ENCODE measurements around the gene ERN1.
"Not testable (repeated sequence)": the region's sequence is repeated elsewhere in the genome, so short reads cannot be mapped to it uniquely, and the experiment has no call there.

ERN1 gene

GRCh38 chr17:64022611-64023063 lies 107.3 kb downstream of the ERN1 start:
- FAIRE-seq, result no peak

- no peak for FAIRE-seq
Observed at GRCh38 chr17:64020056-64020766, 109.7 kb downstream of the ERN1 start, which contains the start of gene ICAM2. Gene ICAM2 (minus strand): TSS chr17:64020633. CDS start chr17:64006691, 13,942 bp downstream.

- not testable (repeated sequence) for FAIRE-seq
Observed at GRCh38 chr17:64019551-64019961, 110.4 kb downstream of the ERN1 start.

DNA sequence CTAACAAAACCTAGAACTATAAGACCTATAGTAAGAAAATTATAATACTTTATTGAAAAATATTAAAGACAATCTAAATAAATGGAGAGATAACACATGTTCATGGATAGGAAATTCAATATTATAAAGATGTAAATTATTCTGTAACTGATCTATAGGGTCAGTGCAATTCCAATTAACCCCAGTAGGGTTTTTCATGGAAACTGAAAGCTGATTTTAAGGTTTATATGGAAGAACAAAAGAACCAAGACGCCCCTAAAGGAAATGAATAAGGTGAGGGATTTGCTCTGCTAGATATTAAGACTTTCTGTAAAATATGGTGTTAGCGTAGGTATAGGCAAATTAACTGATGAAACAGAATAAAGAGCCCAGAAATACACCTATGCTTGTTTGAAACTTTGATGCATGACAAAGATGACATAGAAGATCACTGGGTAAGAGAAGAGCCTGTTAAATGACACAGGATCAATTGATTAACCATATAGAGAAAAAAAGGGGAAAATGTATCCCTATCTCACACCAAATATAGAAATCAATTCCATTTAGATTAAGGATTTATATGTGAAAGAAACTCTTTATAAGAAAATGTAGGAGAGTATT lies 112.5 kb downstream of the ERN1 start:
- no peak for FAIRE-seq

GRCh38 chr17:64016974-64017373 lies 113.0 kb downstream of the ERN1 start:
- FAIRE-seq, result no peak

DNA sequence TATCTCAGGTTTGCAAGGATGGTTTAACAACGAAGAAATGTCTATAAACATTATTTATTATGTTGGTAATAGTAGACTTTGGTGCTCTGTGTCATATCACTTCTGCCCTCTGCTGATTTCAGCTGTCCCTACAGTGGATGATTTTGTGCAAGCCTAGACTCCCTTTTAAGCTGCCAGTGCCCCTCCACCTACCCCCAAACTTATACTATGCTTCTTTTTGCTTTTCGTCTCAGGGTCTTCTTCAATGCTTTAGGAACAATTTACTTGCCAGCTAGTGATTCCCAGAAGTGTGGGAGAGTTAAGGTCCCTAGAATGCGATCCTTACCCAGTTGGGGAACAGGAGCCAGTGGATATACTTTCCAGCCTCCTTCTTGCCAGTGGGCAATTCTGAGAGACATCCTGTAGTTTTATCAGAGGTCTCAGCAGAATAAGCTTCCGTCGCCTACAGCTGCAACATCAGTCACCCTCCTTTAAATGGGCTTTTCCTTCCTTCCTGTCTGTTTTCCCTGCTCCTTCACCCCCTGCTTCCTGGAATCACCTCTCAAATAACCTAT lies 113.6 kb downstream of the ERN1 start:
- FAIRE-seq, result no peak

GRCh38 chr17:64015447-64015846 lies 114.5 kb downstream of the ERN1 start:
- FAIRE-seq, result no peak

- no peak for FAIRE-seq
Observed at GRCh38 chr17:64009571-64010402, 120.2 kb downstream of the ERN1 start.

GRCh38 chr17:64008830-64009229 lies 121.1 kb downstream of the ERN1 start:
- FAIRE-seq, result no peak

GRCh38 chr17:64008346-64008745 lies 121.6 kb downstream of the ERN1 start:
- FAIRE-seq, result no peak

GRCh38 chr17:64007838-64008282 lies 122.1 kb downstream of the ERN1 start:
- no peak for FAIRE-seq

DNA sequence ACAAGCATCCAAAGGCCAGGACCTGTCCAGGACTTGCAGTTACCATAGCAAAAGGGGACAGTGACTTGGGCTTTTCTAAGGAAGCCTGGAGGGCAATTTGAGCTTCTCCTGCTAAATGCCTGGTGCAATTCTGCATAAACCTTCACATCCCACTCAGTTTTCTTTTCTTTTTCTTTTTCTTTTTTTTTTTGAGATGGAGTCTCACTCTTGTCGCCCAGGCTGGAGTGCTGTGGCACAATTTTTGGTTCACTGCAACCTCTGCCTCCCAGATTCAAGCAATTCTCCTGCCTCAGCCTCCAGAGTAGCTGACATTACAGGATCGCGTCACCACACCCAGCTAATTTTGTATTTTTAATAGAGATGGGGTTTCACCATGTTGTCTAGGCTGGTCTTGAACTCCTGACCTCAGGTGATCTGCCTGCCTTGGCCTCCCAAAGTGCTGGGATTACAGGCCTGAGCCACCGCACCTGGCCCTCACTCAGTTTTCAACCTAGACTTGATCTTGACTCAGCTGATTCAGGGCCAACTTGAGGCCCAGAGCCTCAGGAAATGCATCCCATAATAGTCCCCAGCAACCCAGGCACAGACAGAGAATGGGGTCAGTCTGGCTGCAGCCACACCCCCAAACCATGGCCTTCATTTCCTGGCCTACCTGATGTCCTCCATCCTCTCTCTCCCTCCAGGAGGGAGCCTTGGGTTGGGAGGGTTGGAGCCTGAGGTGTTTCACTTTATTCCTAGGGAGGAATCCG lies 122.7 kb downstream of the ERN1 start:
- FAIRE-seq, result not testable (repeated sequence)

DNA sequence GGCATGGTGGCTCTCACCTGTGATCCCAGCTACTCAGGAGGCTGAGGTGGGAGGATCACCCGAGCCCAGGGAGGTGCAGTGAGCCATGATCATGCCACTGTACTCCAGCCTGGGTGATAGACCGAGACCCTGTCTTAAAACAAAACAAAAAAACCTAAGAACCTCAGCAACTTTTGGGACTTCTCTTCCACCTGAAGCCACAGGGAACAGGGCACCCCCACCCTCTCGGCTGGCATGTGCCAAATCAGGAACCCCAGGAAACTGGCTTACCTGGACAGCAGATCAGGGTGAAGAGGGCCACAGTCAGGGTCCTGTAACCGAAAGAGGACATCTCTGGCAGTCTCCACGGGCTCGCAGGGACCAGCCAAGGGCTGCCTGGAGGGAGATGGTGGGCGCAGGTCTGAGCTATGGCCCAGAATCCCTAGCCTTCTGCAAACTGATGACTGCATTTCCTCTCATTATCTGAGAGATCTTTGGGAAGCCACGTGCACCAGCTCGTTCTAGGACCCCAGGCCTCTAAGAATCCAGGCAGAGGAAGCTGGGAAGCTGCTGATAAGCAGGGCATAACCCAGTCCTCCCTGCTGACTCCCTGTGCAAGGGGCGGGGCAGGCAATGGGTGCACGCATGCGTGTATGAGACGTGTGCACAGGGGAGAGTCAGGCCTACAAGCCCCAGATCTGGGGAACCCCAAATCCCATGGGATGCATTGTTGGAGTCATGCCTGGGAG lies 123.4 kb downstream of the ERN1 start:
- no peak for FAIRE-seq

DNA sequence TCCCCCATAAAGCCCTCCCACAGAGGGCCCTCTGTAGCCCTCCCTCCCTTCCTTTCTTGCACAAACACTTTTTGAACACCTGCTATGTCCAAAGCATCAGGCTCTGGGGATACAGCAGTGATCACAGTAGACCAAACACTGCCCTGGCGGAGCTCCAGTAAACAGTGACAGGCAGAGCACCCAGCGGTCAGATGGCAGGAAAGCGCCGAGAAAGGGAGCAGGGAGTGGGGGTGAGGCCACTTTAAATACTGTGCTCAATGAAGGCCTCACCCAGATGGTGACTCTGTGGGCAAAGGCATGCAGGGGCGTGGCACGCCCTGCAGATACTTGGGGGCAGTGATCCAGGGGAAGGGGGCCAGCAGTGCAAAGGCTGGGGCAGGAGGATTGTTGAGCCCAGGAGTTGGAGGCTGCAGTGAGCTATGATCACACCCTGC lies 124.2 kb downstream of the ERN1 start:
- FAIRE-seq, result no peak

DNA sequence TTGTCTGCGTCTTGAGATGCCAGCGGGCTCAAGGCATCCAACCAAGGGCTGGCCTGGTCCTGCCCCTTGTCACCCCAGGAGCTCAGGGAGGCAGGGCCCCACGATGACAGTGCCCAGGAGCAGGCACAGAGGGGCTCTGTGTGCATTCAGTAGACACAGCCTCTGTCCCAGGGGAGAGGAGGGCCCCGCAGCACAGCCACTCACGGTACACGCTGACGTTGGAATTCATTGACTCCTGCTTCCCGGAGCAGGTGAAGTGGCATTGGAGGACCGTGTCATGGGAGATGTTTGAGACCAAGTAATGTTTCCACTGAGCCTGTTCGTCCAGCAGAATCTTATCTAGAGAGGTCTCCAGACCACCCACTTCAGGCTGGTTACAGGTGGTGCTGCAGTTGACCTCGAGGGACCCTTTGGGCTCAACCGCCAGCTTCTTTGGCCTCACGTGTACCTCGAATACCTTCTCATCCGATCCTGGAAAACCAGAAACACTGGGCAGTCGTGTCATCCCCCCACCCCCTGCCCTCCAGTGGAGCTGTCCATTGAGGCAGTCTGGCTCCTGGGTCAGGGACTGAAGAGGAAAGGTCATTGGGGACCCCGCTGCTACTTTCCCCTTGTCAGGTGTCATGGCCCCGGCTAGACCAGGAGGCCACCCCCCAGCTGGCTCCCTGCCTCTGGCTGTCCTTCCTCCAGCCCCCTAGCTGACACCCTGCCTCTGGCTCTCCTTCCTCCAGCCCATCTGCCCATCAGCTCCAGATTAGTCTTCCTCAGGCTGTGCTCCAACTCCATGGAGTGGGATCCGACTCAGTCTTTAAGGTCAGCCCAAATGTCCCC lies 124.8 kb downstream of the ERN1 start:
- no peak for FAIRE-seq

GRCh38 chr17:64004218-64004770 lies 125.7 kb downstream of the ERN1 start:
- FAIRE-seq, result no peak

DNA sequence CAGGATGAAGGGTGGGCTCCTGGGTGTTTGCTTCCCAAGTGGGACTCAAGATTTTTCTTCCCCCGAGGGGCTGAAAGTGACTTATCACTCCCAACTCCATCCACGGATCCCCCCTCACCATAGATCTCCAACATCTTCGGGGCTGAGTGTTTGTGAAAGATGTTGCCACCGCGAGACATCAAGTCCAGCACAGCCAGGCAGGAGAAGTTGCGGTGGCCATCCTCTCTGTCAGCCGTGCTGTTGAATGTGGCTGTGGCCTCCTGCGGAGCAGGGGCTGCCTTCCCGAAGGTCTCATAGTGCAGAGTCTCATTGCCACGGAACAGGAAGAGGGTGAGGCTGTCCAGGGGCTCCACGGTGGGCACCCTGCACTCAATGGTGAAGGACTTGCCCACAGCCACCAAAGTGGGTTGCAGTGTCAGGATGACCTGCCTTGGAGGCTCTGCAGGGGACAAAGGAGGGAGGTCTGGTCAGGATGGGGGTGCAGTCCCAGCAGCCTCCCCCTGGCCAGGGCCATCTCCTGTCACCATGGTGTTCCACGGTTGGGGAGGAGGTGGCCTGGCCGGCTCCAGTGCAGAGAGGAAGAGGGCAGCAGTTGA lies 126.3 kb downstream of the ERN1 start:
- no peak for FAIRE-seq

- no peak for FAIRE-seq
Observed at GRCh38 chr17:64002658-64003525, 127.1 kb downstream of the ERN1 start.

Measured in A204.1 (cell line).